Right hindlimb (tissue), 1 donor: ENCODE measurements around the gene SOX21.

Experiments used
- DNase-seq: peaks from one replicate; pipeline ENCODE4 v3.0.0-alpha.2; 2018

The SOX21 gene

GRCh38 chr13:94708031-94708859 lies 4.1 kb downstream of the SOX21 start:
- no peak for DNase-seq

GRCh38 chr13:94707400-94708021 lies 4.8 kb downstream of the SOX21 start:
- DNase-seq = no peak

GRCh38 chr13:94706843-94707399 lies 5.4 kb downstream of the SOX21 start:
- DNase-seq = no peak

- DNase-seq = no peak
These were observed 6.1 kb downstream of the SOX21 start for GRCh38 chr13:94706101-94706842.

- no peak for DNase-seq
These were observed 7.0 kb downstream of the SOX21 start for GRCh38 chr13:94705081-94706030.

GRCh38 chr13:94704377-94705080 lies 7.8 kb downstream of the SOX21 start:
- DNase-seq = no peak

- DNase-seq = no peak
These were observed 8.5 kb downstream of the SOX21 start for GRCh38 chr13:94703721-94704314.

GRCh38 chr13:94703271-94703670 lies 9.1 kb downstream of the SOX21 start:
- DNase-seq = no peak

- no peak for DNase-seq
These were observed 9.9 kb downstream of the SOX21 start for GRCh38 chr13:94702181-94703041.

GRCh38 chr13:94701313-94702180 lies 10.8 kb downstream of the SOX21 start:
- no peak for DNase-seq

- DNase-seq = no peak
These were observed 11.8 kb downstream of the SOX21 start for GRCh38 chr13:94700536-94700935.

- no peak for DNase-seq
These were observed 12.3 kb downstream of the SOX21 start for GRCh38 chr13:94700051-94700535.

GRCh38 chr13:94696171-94696570 lies 16.2 kb downstream of the SOX21 start:
- no peak for DNase-seq

GRCh38 chr13:94692030-94692429 lies 20.3 kb downstream of the SOX21 start:
- DNase-seq = no peak

GRCh38 chr13:94683409-94683808 lies 28.9 kb downstream of the SOX21 start:
- no peak for DNase-seq

- DNase-seq = no peak
These were observed 30.1 kb downstream of the SOX21 start for GRCh38 chr13:94682229-94682628.

GRCh38 chr13:94679614-94680013 lies 32.7 kb downstream of the SOX21 start:
- no peak for DNase-seq

GRCh38 chr13:94678845-94679244 lies 33.5 kb downstream of the SOX21 start:
- no peak for DNase-seq

GRCh38 chr13:94677799-94678198 lies 34.5 kb downstream of the SOX21 start:
- no peak for DNase-seq
